Transverse colon (tissue), 4 donors: ENCODE results near the gene LAMB1. TPM values are rescaled to one million over a fixed set of nuclear protein-coding genes. Genes with fewer than 3 reads are reported as not detected.
A peak's percentile ranks its signal among the peaks of the same experiment; 100 is the strongest.

ENCODE experiments used
- DNase-seq: peaks from one replicate; pipeline ENCODE4 v3.0.0-alpha.2; 2019
- H3K27ac ChIP-seq, 4 donors: fragments of 200-600 bp; sonication (generic); 2 replicates each; pipeline ENCODE4 v1.5.1; 2016 to 2018; ENCODE audit warnings: inconsistent platforms in 4 of 4
- H3K27me3 ChIP-seq: fragments of 200-600 bp; sonication (generic); 2 replicates; pipeline ENCODE4 v1.5.1; 2017; ENCODE audit warnings: inconsistent platforms
- H3K36me3 ChIP-seq, 4 donors: fragments of 200-600 bp; sonication (generic); 2 replicates each; pipeline ENCODE4 v1.5.1; 2017 to 2019; ENCODE audit warnings: inconsistent platforms in 4 of 4
- H3K4me1 ChIP-seq, 4 donors: fragments of 200-600 bp; sonication (generic); 2 replicates each; pipeline ENCODE4 v1.5.1; 2017 to 2020; ENCODE audit warnings: inconsistent platforms in 4 of 4
- H3K4me3 ChIP-seq, 4 donors: fragments of 200-600 bp; sonication (generic); 1 replicate in 1 of 4; 2 replicates in 3 of 4; pipeline versions ENCODE4 v1.5.1 to v1.6.1; 2017 to 2019; ENCODE audit warnings: inconsistent platforms in 4 of 4
- H3K9me3 ChIP-seq, 2 donors: fragments of 200-600 bp; sonication (generic); 2 replicates each; pipeline ENCODE4 v1.5.1; 2017 to 2019; ENCODE audit warnings: inconsistent platforms in 2 of 2
- CTCF ChIP-seq, 5 experiments: fragments of 200-600 bp in 3 of 5; fragments of 450-650 bp in 2 of 5; sonication (generic) in 3 of 5; IDR thresholded peaks; 1 replicate in 2 of 5; 2 replicates in 3 of 5; pipeline ENCODE4 v1.5.1; 2016 to 2017; ENCODE audit warnings: antibody characterized with exemption in 5 of 5, inconsistent platforms in 3 of 5, mild to moderate bottlenecking in 2 of 5, moderate library complexity in 1 of 5
- EP300 ChIP-seq: sonication (generic); formaldehyde crosslinking; IDR thresholded peaks from one replicate; pipeline ENCODE4 v1.6.1; 2017; ENCODE audit warnings: antibody characterized with exemption, low read depth
- POLR2A ChIP-seq: fragments of 450-650 bp; IDR thresholded peaks from one replicate; pipeline ENCODE4 v1.6.1; 2016; ENCODE audit warnings: antibody characterized with exemption, mild to moderate bottlenecking, moderate library complexity
- POLR2AphosphoS5 ChIP-seq, 3 donors: sonication (generic); formaldehyde crosslinking; IDR thresholded peaks; one replicate each; pipeline ENCODE4 v1.6.1; 2016; ENCODE audit warnings: antibody characterized with exemption in 3 of 3
- WGBS, 2 donors: methylation state at CpG; one replicate each; pipeline ENCODE4 v1.1.5; 2018; ENCODE audit warnings: low coverage in 1 of 2; 5-methylcytosine and 5-hydroxymethylcytosine counted together
- in situ Hi-C, 4 donors: fragments of 200-750 bp; cut with MboI; loops; one replicate each; pipeline versions ENCODE4 v1.15.0 to v1.15.1; 2017; ENCODE audit warnings: low sequenced_read_pairs in 3 of 4, low pct_ligation_motif_present in 1 of 4, low pct_unique_long_range_greater_than_20kb in 1 of 4
- intact Hi-C: fragments of 100-400 bp; cut with DNase I; formaldehyde crosslinking; loops from one replicate; pipeline ENCODE4 v1.15.1; 2023; ENCODE audit warnings: low total_unique reads
- total RNA-seq, 4 donors: library from RNA; depleted of rRNA; stranded (reverse); fragments of >200 nt; gene quantifications; one replicate each; pipeline ENCODE4 v1.1.0, GENCODE V29; 2016

LAMB1 gene
- total RNA-seq, 4 donors from 2014 or later, result 54.2 to 119 (median 90.3) TPM

- Histone ChIP-seq H3K27me3 (no peaks in the 10 kb centered on the region), H3K27ac (no peak overlapping the region), H3K36me3 (no peaks in the 10 kb centered on the region), H3K4me3 (no peak overlapping the region), H3K9me3 (no peaks in the 10 kb centered on the region), H3K4me1 (peaks cover 0 to 1% (median 0%) of the 10 kb centered on the region in 4 donors)
- in situ Hi-C loops, result loop anchor here (5.0 to 25.0 kb wide), 5 partner anchors 137 to 697 kb away; partner anchors contain the start of genes CBLL1 (in 1 of the 4), GPR22 (in 1 of the 4) and LAMB4 (in 1 of the 4)
- TF ChIP-seq CTCF (IDR thresholded peaks at IDR 0.05) (no peak), POLR2AphosphoS5 (IDR thresholded peaks at IDR 0.05) (no peak), POLR2A (no peak), EP300 (no peak)
- DNase-seq, result no peak
- intact Hi-C loops, result no loop called here
- 73 to 86% methylated on average over 4 to 6 of the region's 6 CpGs for WGBS, 2 donors
These were observed 118.7 kb downstream of the LAMB1 start for GRCh38 chr7:107884066-107884818.

DNA sequence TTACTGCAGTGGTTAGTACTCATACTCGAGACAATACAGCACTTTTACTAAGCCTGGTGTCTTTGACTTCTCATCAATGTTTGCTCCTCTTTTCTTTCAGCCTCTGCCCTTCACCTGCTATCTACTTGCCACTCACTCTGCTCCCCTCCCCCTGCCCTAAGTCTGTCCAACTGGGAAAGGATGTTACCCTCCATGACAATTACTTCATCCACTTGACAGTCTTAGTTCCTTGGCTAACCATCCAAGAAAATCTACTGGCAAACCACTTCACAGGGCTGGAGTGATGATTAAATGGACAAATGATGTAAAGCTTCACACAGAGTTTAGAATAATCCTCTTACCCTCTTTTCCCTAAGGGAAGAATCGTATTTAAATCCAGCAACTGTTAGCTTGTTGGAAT lies 120.2 kb downstream of the LAMB1 start:
- no peak for DNase-seq
- intact Hi-C loops (no loop called here), in situ Hi-C loops (loop anchor here (5.0 to 25.0 kb wide), 5 partner anchors 135 to 695 kb away; partner anchors contain the start of genes CBLL1 (in 1 of the 4), GPR22 (in 1 of the 4) and LAMB4 (in 1 of the 4))
- WGBS, 2 donors, result 60 to 82% methylated on average over 1 to 2 of the region's 2 CpGs
- TF ChIP-seq POLR2A (no peak), POLR2AphosphoS5 (IDR thresholded peaks at IDR 0.05) (no peak), CTCF (IDR thresholded peaks at IDR 0.05) (no peak), EP300 (no peak)
- peaks cover 0 to 4% (median 0%) of the 10 kb centered on the region in 4 donors for H3K4me1 ChIP-seq
- H3K4me3 ChIP-seq, result no peak overlapping the region
- no peaks in the 10 kb centered on the region for H3K9me3 ChIP-seq
- H3K27me3 ChIP-seq, result no peaks in the 10 kb centered on the region
- H3K36me3 ChIP-seq, result no peaks in the 10 kb centered on the region
- no peak overlapping the region for H3K27ac ChIP-seq

- Histone ChIP-seq H3K36me3 (no peaks in the 10 kb centered on the region), H3K4me1 (peaks cover 0 to 12% (median 2%) of the 10 kb centered on the region in 4 donors), H3K27ac (no peak overlapping the region), H3K27me3 (no peaks in the 10 kb centered on the region), H3K9me3 (no peaks in the 10 kb centered on the region), H3K4me3 (no peak overlapping the region)
- intact Hi-C loops (loop anchor here (1.0 kb wide), 1 partner anchor 136 kb away; no protein-coding TSS in a partner anchor), in situ Hi-C loops (loop anchor here (5.0 to 25.0 kb wide), 8 partner anchors 95 to 692 kb away; partner anchors contain the start of genes CBLL1 (in 3 of the 4), GPR22 (in 1 of the 4) and LAMB4 (in 1 of the 4))
- DNase-seq, result peak; percentile 46
- 0 to 2% methylated on average over 3 of the region's 3 CpGs for WGBS, 2 donors
- TF ChIP-seq CTCF (IDR thresholded peaks at IDR 0.05) (peak; percentile 71 to 83 (median 74)), EP300 (no peak), POLR2A (no peak), POLR2AphosphoS5 (IDR thresholded peaks at IDR 0.05) (no peak)
These were observed 123.4 kb downstream of the LAMB1 start for GRCh38 chr7:107879400-107880035.

DNA sequence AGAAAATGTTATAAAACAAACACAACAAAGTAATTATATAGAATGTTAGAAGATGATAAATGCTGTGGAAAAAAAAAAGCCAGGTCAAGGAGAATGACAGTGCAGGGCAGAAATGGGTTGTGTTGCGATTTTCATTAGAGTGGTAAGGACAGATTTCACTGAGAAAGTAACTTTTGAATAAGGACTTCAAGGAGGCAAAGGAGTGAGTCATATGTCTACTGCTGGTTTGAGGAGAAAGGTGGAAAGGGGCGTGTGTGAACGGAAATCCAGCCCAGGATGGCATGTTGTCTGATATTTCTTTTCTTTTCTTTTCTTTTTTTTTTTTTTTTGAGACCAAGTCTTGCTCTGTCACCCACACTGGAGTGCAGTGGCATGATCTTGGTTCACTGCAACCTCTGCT lies 124.3 kb downstream of the LAMB1 start:
- Histone ChIP-seq H3K27me3 (no peaks in the 10 kb centered on the region), H3K4me1 (peaks cover 0 to 21% (median 6%) of the 10 kb centered on the region in 4 donors), H3K4me3 (no peak overlapping the region), H3K27ac (no peak overlapping the region), H3K36me3 (no peaks in the 10 kb centered on the region), H3K9me3 (no peaks in the 10 kb centered on the region)
- DNase-seq, result no peak
- in situ Hi-C loops (loop anchor here (10.0 to 25.0 kb wide), 7 partner anchors 94 to 691 kb away; partner anchors contain the start of genes CBLL1 (in 3 of the 4), GPR22 (in 1 of the 4) and LAMB4 (in 1 of the 4)), intact Hi-C loops (loop anchor here (1.0 kb wide), 1 partner anchor 135 kb away; no protein-coding TSS in a partner anchor)
- no peak for TF ChIP-seq POLR2A
- TF ChIP-seq POLR2AphosphoS5 (IDR thresholded peaks at IDR 0.05), result no peak
- TF ChIP-seq EP300, result no peak
- 62 to 63% methylated on average over 3 of the region's 3 CpGs for WGBS, 2 donors
